GM10266 (cell line): ENCODE results near the gene PGGT1B.

ENCODE experiments used
- DNase-seq: peaks from one replicate; pipeline ENCODE4 v3.0.0; 2012; ENCODE audit errors: extremely low spot score
- TF ChIP-seq, protein P1 (sequence below): IDR thresholded peaks from 2 replicates; pipeline ENCODE4 v1.5.1; 2012; ENCODE audit warnings: mild to moderate bottlenecking, low read depth; ENCODE audit not compliant: control insufficient read depth, insufficient read depth; ENCODE audit errors: missing control alignments

Gene PGGT1B

DNA sequence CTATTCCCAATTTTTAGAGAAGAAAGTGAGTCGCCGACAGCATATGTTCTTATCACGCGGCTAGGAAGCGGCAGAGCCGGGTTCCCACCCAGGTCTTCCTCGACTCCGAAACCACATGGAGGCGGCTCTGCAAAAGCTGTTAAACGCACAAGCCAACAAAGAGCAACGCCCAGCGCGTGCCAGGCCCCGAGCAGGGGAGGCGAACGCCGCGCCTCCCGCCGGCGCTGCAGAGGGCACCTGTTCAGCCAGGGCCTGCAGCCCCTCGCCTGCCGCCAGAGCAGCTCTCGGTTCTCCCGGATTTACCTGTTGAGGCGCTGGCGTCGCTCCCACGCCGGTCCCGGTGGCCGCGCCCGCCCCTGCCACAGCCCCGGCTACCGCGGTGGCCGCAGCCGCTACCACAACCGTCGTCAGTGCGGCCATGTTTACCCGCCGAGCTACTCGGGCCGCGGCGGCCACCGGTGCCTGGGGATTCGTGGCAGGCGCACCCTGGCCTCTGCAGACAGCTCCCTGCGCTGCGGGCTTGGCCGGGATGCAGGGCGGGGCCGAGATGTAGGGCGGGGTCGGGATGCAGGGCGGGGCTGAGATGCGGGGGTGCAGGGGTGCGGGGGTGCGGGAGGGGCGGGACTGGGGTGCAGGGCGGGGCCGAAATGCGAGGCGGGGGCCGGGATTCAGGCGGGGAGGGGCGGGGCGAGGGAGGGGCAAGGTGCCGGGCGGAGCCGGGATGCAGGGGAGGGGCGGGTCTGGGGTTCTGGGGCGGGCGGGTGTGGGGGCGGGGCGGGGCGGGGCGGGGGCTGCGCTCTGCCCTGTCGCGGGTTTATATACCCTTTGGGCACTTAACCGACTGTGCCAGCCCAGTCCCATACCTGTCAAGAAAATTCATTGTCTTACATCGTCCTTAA lies 33.7 kb upstream of the PGGT1B start, which contains the start of gene CCDC112:
Gene CCDC112, minus strand, starts transcription at position 531 of the 899 bp plus-strand sequence. Its CDS starts 111 bp downstream, at position 420.
- TF ChIP-seq, protein P1, sequence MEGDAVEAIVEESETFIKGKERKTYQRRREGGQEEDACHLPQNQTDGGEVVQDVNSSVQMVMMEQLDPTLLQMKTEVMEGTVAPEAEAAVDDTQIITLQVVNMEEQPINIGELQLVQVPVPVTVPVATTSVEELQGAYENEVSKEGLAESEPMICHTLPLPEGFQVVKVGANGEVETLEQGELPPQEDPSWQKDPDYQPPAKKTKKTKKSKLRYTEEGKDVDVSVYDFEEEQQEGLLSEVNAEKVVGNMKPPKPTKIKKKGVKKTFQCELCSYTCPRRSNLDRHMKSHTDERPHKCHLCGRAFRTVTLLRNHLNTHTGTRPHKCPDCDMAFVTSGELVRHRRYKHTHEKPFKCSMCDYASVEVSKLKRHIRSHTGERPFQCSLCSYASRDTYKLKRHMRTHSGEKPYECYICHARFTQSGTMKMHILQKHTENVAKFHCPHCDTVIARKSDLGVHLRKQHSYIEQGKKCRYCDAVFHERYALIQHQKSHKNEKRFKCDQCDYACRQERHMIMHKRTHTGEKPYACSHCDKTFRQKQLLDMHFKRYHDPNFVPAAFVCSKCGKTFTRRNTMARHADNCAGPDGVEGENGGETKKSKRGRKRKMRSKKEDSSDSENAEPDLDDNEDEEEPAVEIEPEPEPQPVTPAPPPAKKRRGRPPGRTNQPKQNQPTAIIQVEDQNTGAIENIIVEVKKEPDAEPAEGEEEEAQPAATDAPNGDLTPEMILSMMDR, result no peak
- peak; percentile 96 for DNase-seq

DNA sequence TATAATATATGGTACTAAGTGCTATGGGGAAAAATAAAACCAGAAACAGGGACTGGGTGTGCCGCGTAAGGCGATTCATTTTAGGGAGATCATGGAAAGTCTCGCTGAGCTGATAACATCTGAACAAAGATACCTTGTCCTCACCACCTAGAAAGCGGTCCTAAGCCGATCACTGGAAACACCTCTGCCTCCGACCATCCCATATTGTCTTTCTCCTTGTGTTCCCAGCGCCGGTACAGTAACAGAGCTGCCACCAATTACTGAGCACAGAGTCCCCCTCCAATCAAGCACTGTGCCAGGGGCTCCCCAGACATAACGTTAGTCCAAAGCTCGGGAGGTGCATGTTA lies 33.1 kb upstream of the PGGT1B start:
- peak; percentile 12 for DNase-seq
- TF ChIP-seq, protein P1, result no peak

DNA sequence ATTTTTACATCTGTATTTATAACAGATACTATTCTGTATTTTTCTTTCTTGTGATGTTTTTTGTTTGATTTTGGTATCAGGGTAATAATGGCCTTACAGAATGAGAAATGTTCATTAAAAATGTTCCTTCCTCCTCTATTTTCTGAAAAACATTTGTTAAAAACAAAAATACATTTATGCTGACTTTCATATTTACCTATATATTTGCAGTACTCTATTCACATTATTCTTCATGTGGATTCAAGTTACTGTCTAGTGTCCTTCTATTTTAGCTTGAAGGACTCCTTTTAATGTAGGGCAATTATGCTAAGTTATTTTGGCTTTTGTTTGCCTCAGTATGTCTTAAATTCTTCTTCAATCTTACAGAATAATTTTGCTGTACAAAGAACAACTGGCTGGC lies 28.7 kb upstream of the PGGT1B start:
- TF ChIP-seq, protein P1, result no peak
- no peak for DNase-seq

DNA sequence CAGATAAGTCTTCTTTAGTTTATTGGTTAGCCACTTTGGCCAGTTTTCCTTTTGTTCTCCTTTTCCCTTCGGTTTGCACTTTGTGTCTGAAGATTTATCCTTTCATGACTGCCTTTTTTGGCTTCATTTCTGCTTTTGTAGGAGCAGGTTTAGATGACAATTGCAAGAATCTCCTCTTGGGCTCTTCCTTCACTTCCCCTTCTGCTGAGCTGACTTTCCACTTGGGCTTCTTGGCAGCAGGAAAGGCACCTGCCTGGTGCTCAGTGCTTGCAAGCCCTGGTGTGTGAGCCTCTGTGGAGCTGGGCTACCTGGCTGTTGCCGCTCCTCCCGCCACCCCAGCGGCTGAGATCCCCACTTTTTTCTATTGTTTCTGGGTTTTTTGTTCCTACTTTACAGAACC lies 26.4 kb upstream of the PGGT1B start:
- no peak for DNase-seq
- TF ChIP-seq, protein P1, result no peak

DNA sequence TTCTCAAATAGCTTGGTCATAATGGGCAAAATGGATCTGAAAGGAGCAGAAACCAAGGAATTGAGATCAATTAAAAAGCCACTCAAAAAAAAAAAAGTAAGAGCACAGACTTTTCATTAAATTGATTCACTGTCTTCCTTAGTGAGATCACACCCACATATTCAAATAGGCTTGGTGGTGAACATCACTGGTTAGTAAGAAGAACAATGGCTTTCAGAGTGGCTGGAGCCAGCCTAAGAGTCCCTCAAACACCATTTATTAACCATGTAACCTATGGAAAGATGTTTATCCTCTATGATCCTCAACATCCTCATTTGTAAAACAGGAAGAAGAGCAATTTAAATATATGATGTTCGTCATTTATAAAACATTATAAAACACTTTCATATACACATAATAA lies 21.3 kb upstream of the PGGT1B start:
- no peak for DNase-seq
- TF ChIP-seq, protein P1, result no peak

DNA sequence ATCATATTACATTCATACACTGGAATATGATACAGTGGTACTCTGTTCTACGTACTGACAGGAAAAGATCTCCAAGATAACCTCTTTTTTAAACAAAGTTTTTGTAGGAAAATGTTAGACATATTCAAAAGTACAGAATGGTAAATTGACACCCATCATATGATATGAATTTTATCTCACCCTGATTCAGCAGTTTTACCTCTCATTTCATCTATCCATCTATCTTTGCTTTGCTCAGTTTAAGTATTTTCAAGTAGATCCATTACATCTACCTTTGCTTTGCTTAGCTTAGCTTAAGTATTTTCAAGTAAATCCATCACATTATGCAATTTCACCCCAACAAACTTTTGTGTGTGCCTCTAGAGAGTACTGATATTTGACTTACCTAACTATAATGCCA lies 19.5 kb upstream of the PGGT1B start:
- TF ChIP-seq, protein P1, result no peak
- DNase-seq, result no peak

DNA sequence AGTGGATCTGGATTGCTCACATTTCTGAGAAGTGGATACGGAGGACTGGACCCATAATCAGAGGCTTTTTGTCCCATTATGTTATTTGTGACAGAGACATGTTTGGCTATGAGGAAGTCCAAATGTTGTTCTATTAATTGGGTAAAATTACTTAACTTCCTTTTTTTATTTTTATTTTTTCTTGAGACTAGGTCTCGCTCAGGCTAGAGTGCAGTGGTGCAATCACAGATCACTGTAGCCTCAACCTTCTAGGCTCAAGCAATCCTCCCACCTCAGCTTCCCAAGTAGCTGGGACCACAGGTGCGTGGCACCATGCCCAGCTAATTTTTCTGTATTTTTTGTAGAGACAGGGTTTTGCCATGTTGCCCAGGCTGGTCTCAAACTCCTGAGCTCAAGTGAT lies 11.9 kb upstream of the PGGT1B start:
- DNase-seq, result no peak
- TF ChIP-seq, protein P1, result no peak
